Activated naive CD8-positive, alpha-beta T cell treated with anti-CD3 and anti-CD28 coated beads, Interleukin-2, amount 10 ng/mL, durations not matched to agents 7 days and 5 days (primary cell): ENCODE measurements around the gene PODXL. TPM values are rescaled to one million over a fixed set of nuclear protein-coding genes. Genes with fewer than 3 reads are reported as not detected.

Source experiments
- ATAC-seq: fragments of 150-1000 bp; cut with Tn5 transposase; one replicate; pipeline ENCODE4 v1.10.0; 2021; ENCODE audit warnings: low read depth, moderate library complexity
- POLR2A ChIA-PET: fragments of 350-600 bp; sonication (Branson Sonifier 250); formaldehyde crosslinking; loops from one replicate; lab custom pipeline; 2021; ENCODE audit warnings: antibody characterized with exemption; lab: Charles Lee
- DNase-seq: peaks from one replicate; pipeline ENCODE4 v3.0.0; 2021
- H3K27ac Mint-ChIP-seq: one replicate; pipeline ENCODE4 v1.8.0; 2022; ENCODE audit warnings: mild to moderate bottlenecking, mixed read lengths
- H3K27me3 Mint-ChIP-seq: one replicate; pipeline ENCODE4 v1.8.0; 2022; ENCODE audit warnings: mild to moderate bottlenecking, moderate library complexity, mixed read lengths
- H3K36me3 Mint-ChIP-seq: one replicate; pipeline ENCODE4 v1.8.0; 2021; ENCODE audit warnings: mild to moderate bottlenecking, mixed read lengths
- H3K4me1 Mint-ChIP-seq: one replicate; pipeline ENCODE4 v1.8.0; 2021; ENCODE audit warnings: mixed read lengths
- H3K4me3 Mint-ChIP-seq: one replicate; pipeline ENCODE4 v1.8.0; 2022; ENCODE audit warnings: mild to moderate bottlenecking, moderate library complexity, mixed read lengths
- H3K9me3 Mint-ChIP-seq: one replicate; pipeline ENCODE4 v1.8.0; 2021; ENCODE audit warnings: mixed read lengths
- total RNA-seq, 2 experiments: library from RNA; stranded (reverse); gene quantifications; one replicate each; pipeline ENCODE4 v1.2.3, GENCODE V29; 2021

Gene PODXL
- total RNA-seq, 2 experiments from 2014 or later, result 1.4 to 1.5 TPM

DNA sequence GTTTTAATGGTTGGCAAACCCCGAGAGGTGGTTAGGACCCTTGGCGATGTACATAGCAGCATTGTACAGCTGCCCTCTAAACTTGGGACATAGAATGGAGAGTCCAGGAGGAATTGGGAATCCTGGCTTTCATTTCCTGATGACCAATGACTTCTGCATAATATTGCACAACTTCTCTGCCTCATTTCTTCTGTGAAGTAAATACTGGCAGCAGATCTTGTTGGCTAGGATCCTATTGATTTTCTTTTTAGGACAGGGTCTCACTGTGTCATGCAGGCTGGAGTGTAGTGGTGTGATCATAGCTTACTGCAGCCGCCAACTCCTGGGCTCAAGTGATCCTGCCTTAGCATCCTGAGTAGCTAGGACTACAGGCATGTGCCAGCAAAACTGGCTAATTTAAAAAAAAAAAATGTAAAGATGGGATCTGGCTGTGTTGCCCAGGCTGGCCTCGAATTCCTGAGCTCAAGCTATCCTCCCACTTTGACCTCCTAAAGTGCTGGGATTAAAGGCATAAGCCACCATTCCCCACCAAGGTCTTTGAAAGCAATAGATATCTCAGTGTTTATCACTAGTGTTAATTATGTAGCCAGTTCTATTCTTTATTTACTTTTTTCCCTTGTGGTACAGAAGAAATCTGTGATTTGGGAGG lies 58.1 kb downstream of the PODXL start:
- Mint-ChIP-seq H3K27ac (no peak overlapping the region), H3K27me3 (no peaks in the 10 kb centered on the region), H3K9me3 (no peaks in the 10 kb centered on the region), H3K4me1 (peaks cover 22% of the 10 kb centered on the region), H3K36me3 (peaks cover 6% of the 10 kb centered on the region), H3K4me3 (no peak overlapping the region)
- ATAC-seq (no peak), DNase-seq (no peak)
- POLR2A ChIA-PET, result no interaction called here

DNA sequence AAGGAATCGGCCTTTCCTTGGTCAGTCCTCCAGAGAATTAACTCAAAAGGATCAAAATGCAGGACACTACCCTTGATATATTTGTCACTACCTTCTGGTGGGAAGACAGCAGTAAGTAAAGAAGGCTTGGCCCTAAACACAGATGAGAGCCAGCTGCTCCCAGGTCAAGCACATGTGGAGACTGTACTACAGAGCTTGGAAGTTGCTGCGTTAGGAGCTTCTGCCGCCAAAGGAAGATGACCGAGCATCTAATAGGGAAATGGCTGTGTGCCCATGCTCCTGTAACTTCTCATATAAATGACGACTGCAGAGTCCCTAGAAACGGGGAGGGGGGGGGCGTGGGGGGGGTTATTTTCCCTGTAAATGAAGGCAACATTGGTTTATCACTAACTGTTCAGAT lies 59.0 kb downstream of the PODXL start:
- no peak overlapping the region for H3K4me3 Mint-ChIP-seq
- no peaks in the 10 kb centered on the region for H3K27me3 Mint-ChIP-seq
- H3K4me1 Mint-ChIP-seq, result peaks cover 20% of the 10 kb centered on the region
- H3K9me3 Mint-ChIP-seq, result no peaks in the 10 kb centered on the region
- peaks cover 6% of the 10 kb centered on the region for H3K36me3 Mint-ChIP-seq
- no peak for DNase-seq
- no peak overlapping the region for H3K27ac Mint-ChIP-seq
- ATAC-seq, result no peak
- POLR2A ChIA-PET, result no interaction called here

DNA sequence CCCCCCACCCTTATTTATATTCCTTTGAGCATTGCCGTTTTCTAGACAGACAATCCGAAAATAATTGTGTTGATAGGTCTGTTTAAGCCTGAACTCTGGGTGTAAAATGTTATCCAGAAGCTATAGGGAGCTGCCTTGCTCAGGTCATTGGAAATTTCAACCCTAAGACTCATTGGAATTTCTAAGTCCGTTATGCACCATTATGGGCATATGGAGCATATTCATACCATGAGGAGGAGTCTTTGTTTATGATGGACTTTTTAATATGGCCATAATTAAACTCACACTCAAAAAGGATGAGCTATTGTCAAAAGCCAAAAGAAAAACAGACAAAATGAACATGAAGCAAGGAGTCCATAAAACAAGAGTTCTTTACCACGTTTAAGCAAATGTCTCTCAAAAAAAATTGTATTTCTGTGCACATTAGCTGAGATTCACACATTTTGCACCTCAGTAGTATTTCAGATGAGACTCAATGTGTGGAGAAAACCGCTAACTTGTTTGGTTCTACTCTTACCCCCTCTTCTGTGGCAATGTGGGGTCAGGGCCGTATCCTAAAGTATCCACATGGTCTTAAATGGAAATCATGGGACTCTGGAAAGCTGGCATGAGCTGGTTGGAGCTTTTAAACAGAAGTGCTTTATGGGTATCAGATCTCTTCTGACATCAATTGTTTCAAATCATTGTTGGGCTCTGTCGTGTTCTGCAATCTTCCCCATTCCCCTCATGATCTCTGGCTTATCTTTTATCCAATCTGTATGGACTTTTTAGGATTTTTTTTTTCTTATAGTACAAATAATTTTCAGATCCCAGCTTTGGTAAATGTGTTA lies 60.5 kb downstream of the PODXL start:
- Mint-ChIP-seq H3K9me3 (no peaks in the 10 kb centered on the region), H3K36me3 (peaks cover 8% of the 10 kb centered on the region), H3K4me1 (peaks cover 6% of the 10 kb centered on the region), H3K4me3 (no peak overlapping the region), H3K27me3 (no peaks in the 10 kb centered on the region), H3K27ac (no peak overlapping the region)
- DNase-seq (no peak), ATAC-seq (no peak)
- POLR2A ChIA-PET, result no interaction called here

DNA sequence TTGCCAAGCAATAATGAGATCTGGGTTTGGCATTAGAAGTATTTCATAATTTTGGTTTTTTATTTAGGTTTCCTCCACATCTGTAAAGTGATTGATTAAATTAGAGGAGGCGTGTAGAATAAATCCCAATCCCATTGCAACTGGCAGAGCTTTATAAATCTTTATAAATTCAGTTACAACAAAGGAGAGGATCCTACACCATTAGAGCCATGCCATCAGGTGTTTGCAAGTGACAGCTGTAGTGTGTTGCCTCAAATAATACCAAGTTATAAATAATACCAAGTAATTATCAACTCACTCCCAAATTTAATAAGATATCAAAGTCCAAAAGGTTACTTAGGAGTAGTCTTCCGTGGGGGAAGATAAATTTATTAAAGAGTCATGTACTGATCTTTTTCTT lies 62.2 kb downstream of the PODXL start:
- no peaks in the 10 kb centered on the region for H3K27me3 Mint-ChIP-seq
- peaks cover 7% of the 10 kb centered on the region for H3K36me3 Mint-ChIP-seq
- H3K27ac Mint-ChIP-seq, result no peak overlapping the region
- ATAC-seq, result no peak
- POLR2A ChIA-PET, result no interaction called here
- no peak for DNase-seq
- H3K4me1 Mint-ChIP-seq, result no peaks in the 10 kb centered on the region
- no peaks in the 10 kb centered on the region for H3K9me3 Mint-ChIP-seq
- no peak overlapping the region for H3K4me3 Mint-ChIP-seq

DNA sequence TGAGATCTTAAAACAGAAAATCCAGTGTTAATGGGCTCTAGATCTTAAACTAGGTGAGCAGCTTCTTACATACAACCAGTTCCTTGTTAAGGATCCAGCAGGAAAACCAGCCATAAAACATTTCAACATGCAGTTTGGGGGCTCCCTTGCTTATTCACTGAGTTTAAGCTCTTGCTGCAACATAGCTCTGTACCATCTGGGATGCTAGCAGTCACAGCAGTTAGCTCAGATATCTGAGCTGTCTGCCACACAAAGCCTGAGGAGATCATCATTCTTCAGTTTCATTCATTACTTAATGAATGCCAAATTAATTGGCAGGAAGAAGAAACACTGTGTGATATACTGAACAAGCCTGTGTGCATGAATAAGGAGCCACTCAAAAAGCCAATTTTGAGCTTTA lies 62.8 kb downstream of the PODXL start:
- H3K27ac Mint-ChIP-seq, result no peak overlapping the region
- no peak for DNase-seq
- no peaks in the 10 kb centered on the region for H3K9me3 Mint-ChIP-seq
- H3K27me3 Mint-ChIP-seq, result no peaks in the 10 kb centered on the region
- no peaks in the 10 kb centered on the region for H3K4me1 Mint-ChIP-seq
- peaks cover 7% of the 10 kb centered on the region for H3K36me3 Mint-ChIP-seq
- no peak for ATAC-seq
- H3K4me3 Mint-ChIP-seq, result no peak overlapping the region
- POLR2A ChIA-PET, result no interaction called here

DNA sequence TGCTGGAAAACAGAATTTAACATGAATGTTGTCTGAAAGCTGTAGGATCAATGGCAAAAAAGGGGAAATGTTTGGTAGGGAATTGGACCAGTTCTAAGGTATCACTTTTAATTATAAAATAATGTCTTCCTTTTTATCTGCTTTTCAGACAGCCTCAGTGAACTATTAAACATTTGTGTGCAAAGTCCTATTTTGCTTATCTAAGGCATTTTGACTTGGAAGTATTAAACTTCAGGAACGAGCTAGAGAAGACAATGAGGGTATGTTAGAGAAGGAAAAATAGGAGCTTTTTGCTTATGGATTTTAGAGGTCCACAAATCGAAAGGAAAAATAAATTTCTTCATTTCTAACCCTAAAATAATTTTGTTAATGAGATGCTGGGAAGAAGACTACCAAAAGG lies 63.3 kb downstream of the PODXL start:
- Mint-ChIP-seq H3K27me3 (no peaks in the 10 kb centered on the region), H3K27ac (no peak overlapping the region), H3K9me3 (no peaks in the 10 kb centered on the region), H3K36me3 (peaks cover 8% of the 10 kb centered on the region), H3K4me3 (no peak overlapping the region), H3K4me1 (no peaks in the 10 kb centered on the region)
- DNase-seq (no peak), ATAC-seq (no peak)
- POLR2A ChIA-PET, result no interaction called here

DNA sequence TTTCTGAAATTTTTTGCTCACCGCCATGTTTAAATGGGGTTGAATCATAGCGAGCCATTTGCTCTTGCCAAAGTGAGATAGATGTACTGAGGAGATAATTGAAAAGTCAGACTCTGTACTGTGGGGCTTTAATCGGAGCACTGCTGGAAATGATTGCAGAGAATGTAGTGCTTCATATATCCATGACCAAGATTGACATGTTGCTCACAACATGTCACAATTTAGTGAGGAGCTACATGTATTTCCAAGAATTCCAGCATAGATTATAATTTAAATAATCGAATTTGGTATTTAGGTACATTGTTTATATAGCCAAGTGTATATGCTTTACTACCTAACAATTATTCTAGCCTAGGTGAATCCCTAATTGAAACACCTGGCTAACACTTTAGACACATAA lies 66.5 kb downstream of the PODXL start:
- H3K4me3 Mint-ChIP-seq, result no peak overlapping the region
- no peaks in the 10 kb centered on the region for H3K9me3 Mint-ChIP-seq
- no peaks in the 10 kb centered on the region for H3K27me3 Mint-ChIP-seq
- no peak for ATAC-seq
- no peak overlapping the region for H3K27ac Mint-ChIP-seq
- no peak for DNase-seq
- H3K4me1 Mint-ChIP-seq, result no peaks in the 10 kb centered on the region
- peaks cover 13% of the 10 kb centered on the region for H3K36me3 Mint-ChIP-seq
- POLR2A ChIA-PET, result no interaction called here

DNA sequence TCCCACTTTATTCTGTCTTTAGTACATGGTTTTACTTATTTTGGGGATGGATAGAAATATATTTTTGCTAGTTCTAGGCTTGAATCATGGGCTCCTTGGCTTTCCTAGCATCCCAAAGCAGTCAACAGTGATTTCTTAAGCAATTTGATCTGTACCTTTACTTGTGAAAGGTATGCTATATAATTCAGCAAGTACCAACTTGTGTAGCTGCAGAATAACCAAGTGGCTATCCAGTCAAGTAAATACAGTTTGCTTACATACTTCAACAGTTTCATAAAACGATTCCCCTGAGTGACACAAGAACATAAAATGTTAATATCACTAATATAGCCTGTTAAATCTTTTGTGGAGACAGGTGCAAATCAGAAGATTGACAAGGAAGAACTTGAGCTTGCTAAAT lies 67.2 kb downstream of the PODXL start:
- no peak overlapping the region for H3K4me3 Mint-ChIP-seq
- no peak for DNase-seq
- H3K4me1 Mint-ChIP-seq, result no peaks in the 10 kb centered on the region
- ATAC-seq, result no peak
- POLR2A ChIA-PET, result no interaction called here
- H3K9me3 Mint-ChIP-seq, result no peaks in the 10 kb centered on the region
- no peak overlapping the region for H3K27ac Mint-ChIP-seq
- H3K36me3 Mint-ChIP-seq, result peaks cover 13% of the 10 kb centered on the region
- no peaks in the 10 kb centered on the region for H3K27me3 Mint-ChIP-seq

DNA sequence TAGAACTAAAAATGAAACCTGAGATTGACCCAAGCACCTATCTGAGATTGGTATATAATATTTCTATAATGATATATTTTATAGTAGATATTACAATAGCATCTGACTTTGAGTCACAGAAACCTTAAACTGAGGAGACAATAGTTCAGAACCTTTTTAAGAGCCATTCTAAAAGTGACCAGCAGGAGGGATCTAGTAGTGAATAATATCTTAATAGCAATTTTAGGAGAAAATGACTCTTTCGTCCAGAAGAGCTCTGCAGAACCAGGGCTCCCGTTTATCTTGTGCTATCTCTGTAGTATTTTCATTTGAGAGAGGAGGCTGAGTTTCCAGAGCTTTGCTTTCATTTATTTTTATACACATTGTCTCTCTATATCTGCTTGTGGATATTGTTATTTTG lies 68.1 kb downstream of the PODXL start:
- no peaks in the 10 kb centered on the region for H3K9me3 Mint-ChIP-seq
- DNase-seq (no peak), ATAC-seq (no peak)
- no peak overlapping the region for H3K27ac Mint-ChIP-seq
- H3K4me3 Mint-ChIP-seq, result no peak overlapping the region
- H3K27me3 Mint-ChIP-seq, result no peaks in the 10 kb centered on the region
- POLR2A ChIA-PET, result no interaction called here
- no peaks in the 10 kb centered on the region for H3K4me1 Mint-ChIP-seq
- H3K36me3 Mint-ChIP-seq, result peaks cover 13% of the 10 kb centered on the region

DNA sequence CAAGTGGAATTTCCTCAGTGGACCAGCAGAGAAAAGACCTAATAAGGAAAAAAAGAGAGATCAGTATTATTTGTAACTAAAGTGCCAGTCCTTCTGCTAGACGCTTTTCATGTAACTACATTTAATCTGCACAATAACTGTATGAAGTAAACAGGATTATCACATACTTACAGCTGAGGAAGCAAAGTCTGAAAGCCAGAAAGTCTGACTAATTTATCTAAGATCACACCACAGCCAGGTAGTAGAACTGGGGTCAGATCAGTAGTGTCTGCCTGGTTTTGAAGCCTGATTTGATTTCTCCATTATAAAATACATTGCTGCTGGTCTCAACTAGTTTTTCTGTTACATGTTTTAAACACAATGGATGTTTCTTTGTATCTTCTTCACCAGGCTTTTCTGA lies 69.2 kb downstream of the PODXL start:
- DNase-seq (no peak), ATAC-seq (no peak)
- no peak overlapping the region for H3K4me3 Mint-ChIP-seq
- POLR2A ChIA-PET, result no interaction called here
- no peaks in the 10 kb centered on the region for H3K4me1 Mint-ChIP-seq
- H3K9me3 Mint-ChIP-seq, result no peaks in the 10 kb centered on the region
- no peak overlapping the region for H3K27ac Mint-ChIP-seq
- H3K36me3 Mint-ChIP-seq, result peaks cover 15% of the 10 kb centered on the region
- no peaks in the 10 kb centered on the region for H3K27me3 Mint-ChIP-seq

DNA sequence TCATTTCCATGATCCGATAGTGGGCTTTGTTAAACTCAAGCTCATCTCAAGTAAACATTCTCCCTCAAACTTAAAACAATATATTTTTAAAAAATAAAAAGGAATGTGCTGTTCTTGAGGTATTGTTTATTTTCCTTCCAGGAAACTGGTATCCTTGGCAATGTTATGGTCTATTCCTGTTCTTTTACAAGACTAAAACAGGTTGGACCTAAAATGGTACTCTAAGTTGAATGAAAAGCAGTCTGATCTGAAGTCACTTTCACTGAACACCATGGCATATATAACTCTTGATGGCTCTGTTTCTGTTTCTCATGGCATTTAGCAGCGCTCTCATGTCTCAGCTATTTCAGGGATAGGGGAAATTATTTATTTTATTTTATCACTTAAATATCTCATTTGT lies 70.1 kb downstream of the PODXL start:
- no peak overlapping the region for H3K4me3 Mint-ChIP-seq
- H3K27ac Mint-ChIP-seq, result no peak overlapping the region
- H3K27me3 Mint-ChIP-seq, result no peaks in the 10 kb centered on the region
- no peaks in the 10 kb centered on the region for H3K4me1 Mint-ChIP-seq
- POLR2A ChIA-PET, result no interaction called here
- DNase-seq (no peak), ATAC-seq (no peak)
- no peaks in the 10 kb centered on the region for H3K9me3 Mint-ChIP-seq
- peaks cover 13% of the 10 kb centered on the region for H3K36me3 Mint-ChIP-seq

DNA sequence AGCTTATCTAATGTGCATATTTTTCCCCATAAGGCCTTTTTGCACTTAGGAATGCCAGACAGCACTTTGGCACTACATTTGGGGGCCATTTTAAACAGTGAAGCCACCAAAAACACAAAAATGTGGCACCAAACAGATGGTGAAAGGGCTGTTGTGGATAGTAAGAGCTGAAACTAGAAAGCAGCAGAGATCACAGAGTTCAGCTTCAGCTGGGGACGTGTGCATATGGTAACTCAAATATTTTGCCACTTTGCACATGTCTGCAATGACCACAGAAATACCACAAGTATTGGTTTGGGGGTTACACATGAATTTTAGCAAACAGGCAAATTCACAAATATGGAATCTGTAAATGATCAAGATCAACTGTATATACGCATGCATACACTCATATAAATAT lies 72.8 kb downstream of the PODXL start:
- no peak overlapping the region for H3K4me3 Mint-ChIP-seq
- no peaks in the 10 kb centered on the region for H3K4me1 Mint-ChIP-seq
- H3K27me3 Mint-ChIP-seq, result no peaks in the 10 kb centered on the region
- peaks cover 10% of the 10 kb centered on the region for H3K36me3 Mint-ChIP-seq
- no peaks in the 10 kb centered on the region for H3K9me3 Mint-ChIP-seq
- POLR2A ChIA-PET, result no interaction called here
- ATAC-seq (no peak), DNase-seq (no peak)
- no peak overlapping the region for H3K27ac Mint-ChIP-seq

DNA sequence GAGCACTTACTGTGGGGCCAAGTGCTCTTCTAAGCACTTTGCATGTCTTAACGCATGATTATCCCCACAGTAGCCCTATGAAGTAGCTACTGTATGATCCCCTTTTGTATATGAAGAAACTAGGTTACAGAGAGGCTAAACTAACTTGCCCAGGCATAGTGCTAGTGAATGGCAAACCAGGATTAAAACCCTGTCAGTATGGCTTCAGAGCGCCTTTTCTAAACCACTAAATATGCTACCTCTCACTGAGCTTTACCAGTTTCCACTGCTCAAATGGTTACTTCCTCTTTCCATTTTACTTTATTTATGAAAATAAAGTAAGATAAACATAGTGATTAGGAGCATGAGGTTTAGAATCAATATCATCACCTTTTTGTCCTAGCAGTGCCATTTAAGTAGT lies 73.6 kb downstream of the PODXL start:
- Mint-ChIP-seq H3K27ac (no peak overlapping the region), H3K36me3 (peaks cover 8% of the 10 kb centered on the region), H3K9me3 (no peaks in the 10 kb centered on the region), H3K4me3 (no peak overlapping the region), H3K27me3 (no peaks in the 10 kb centered on the region), H3K4me1 (no peaks in the 10 kb centered on the region)
- POLR2A ChIA-PET, result no interaction called here
- ATAC-seq, result no peak
- no peak for DNase-seq
